GM18502 (cell line): ENCODE results near the gene TBX15.

Experiments
- ATAC-seq: cut with Tn5 transposase; IDR thresholded peaks from one replicate; pipeline ENCODE4 v1.9.1; 2021; ENCODE audit warnings: mild to moderate bottlenecking; ENCODE audit not compliant: unreplicated experiment, poor library complexity

TBX15 gene

GRCh38 chr1:118988186-118989005, at the start of gene TBX15:
TBX15 (minus strand) TSS chr1:118988343; CDS start chr1:118987795, 548 bp downstream.
- ATAC-seq = no peak

GRCh38 chr1:119034359-119034758, 46.2 kb upstream of the TBX15 start:
- ATAC-seq = no peak

GRCh38 chr1:119032986-119033385, 44.8 kb upstream of the TBX15 start:
- ATAC-seq = no peak

DNA sequence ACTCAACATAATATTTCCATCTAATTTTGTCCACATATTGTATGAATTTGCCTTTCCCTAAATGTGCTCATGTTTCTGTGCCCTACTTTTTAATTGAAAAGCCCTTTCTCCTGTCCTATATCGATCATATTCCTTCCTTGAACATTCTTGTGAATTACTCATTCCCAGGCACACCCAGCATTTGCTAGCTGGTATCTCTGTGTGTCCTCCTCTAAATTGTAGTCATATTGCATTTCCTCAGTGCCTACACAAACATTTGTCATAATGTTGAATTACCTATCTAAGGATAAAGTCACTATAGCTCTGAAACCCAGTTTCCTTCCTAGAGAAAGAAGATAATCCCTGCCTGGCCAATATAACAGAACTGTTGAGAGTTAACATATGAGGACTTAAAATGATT, 39.6 kb upstream of the TBX15 start:
- no peak for ATAC-seq

- no peak for ATAC-seq
These were observed 38.8 kb upstream of the TBX15 start for GRCh38 chr1:119026956-119027355.

GRCh38 chr1:119015547-119015946, 27.4 kb upstream of the TBX15 start:
- ATAC-seq = no peak

- ATAC-seq = no peak
These were observed 24.2 kb upstream of the TBX15 start for GRCh38 chr1:119012383-119012782.

- ATAC-seq = no peak
These were observed 23.6 kb upstream of the TBX15 start for GRCh38 chr1:119011706-119012105.

DNA sequence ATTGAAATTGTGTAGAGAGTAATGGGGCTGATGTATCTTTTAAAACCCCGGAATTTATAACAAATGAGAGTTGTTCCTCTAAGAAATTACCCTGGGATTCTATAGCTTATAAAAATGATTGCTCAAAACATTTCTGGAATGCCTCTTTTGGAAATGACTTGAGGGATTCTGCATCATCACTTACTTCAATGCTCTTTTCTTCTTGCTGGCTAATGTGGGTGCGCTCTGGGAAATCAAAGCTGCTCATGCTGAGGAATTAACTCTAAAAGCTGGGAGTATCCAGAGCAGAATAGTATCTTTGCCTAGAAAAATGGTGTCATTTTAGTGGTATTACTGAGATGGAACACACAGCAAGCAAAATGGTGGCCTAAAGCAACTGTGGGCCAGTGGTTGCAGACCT, 23.0 kb upstream of the TBX15 start:
- ATAC-seq = no peak

GRCh38 chr1:119010201-119010600, 22.1 kb upstream of the TBX15 start:
- no peak for ATAC-seq

DNA sequence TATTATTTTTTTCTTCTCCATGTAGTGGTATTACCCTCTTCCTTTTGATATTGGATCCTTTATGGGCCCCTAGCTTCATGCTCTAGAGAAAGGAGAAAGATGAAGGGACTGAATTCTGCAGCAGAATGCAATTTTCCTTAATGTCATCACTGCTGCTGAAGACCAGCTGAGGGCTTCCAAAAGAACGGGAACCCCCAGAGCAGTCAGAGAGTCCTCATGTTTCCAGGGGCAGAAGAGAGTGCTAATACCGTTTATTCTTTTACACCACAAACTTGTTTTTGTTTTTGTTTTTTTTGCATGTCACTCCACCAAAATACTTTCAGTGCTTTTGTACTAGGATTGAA, 21.1 kb upstream of the TBX15 start:
- no peak for ATAC-seq

DNA sequence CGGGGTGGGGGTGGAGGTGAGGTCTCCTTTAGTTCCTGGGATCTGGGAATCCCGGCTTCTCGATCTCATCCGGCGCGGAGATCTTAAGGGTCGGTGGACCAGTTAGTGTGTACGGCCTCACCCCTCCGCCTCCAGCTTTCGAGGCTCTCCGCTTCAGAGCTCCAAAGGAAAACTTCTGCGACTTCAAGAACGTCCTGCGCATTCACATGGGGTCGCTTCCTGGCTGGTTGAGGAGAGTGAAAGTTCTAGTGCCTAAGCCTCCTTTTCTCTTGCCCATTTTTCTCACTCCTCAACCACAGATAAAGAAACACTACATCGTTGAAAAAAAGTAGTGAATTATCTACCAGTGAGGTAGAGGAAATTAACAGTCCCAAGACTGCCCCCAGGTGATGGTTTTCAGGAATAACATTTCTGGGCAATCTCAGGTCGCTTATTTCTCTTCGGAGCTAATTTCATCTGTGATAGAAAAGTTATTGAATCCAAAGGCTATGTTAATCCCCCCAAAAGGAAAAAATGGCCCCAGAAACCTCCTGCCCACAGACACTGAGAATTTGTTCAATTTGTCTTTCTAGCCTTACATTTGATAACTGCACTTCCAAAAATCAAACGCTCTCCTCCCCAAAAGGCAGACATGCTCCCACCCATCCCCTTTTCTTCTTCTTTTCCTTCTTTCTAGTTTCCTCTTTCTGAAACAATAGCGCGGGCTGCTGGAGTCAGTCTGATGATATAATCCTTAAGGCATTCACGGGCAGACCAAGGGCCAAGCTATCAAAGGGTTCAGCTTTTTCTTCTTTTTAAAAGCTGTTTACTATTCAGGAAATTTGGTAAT, 20.6 kb upstream of the TBX15 start:
- peak; percentile 59 for ATAC-seq

DNA sequence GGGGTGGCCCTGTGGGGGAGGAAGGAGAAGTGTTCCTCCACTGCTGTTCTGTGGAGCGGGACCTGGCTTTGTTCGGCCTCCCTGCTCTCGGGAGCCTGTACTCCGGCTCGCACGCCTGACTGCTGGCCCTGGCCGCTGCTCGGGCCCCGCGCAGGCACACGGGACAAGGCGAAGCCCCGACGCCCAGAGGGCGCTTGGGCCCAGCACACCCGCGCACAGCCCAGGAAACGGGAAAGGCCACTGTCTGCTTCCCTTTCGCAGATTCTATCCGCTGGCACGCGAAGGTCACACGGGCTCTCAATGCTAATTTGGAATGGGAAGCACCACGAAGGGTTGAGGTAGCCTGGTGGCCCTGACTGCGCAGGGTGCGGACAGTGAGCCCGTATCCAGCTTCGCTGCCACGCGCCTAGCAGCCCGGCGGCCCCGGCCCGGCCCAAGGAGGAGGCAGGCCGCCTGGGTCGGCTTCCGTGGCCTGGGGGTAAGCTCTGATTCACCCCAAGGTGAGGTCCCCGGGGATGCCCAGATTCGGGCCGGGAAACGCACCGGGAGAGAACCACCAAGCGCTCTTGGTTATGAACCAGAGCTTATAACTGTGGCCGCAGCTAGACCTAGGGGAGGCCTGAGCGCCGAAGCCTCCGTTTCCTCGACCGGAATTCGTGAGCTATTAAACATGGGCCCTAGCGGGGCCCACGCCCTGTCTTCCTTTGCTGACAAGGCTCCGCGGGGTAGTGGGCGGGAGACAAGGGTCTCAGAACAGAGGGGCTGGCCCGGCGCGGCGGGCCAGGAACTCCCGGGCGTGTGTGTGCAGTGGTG, 19.7 kb upstream of the TBX15 start:
- no peak for ATAC-seq

DNA sequence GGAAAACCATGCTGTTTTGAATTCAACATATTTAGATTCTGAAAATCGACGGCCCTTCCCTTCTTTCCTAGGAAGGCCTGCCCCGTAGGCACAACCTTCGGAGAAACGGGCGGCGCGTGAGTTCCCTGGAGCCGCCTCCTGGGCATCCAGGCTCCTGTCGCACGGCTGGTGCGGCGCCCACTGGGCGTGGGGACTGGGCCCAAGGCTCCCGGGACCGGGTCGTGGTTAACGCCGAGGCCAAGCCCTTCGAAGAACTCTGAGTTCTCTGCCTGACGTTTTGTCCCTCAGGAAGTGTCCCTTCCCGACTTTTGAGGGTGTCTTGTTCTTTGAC, 19.2 kb upstream of the TBX15 start:
- ATAC-seq = no peak

- no peak for ATAC-seq
These were observed 18.5 kb upstream of the TBX15 start for GRCh38 chr1:119006406-119007279.

GRCh38 chr1:119005724-119006405, 17.7 kb upstream of the TBX15 start:
- ATAC-seq = no peak

DNA sequence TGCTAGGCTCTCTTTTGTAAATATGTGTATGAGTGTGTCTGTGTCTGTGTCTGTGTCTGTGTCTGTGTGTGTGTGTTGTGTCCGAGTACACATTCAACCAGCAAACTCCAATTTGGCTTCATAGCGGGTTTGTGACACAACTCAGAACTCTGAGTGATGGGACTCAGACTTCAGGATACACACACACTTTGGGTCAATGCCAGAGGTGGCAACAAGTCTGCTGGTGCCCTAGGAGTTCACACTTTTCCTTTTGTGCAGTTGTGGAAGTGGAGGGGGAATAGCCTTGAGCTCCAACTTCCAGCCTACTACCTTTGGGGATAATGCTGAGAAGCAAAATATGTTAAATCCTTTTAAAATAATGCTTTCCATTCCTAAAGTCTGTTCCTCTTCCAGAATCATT, 16.6 kb upstream of the TBX15 start:
- ATAC-seq = no peak

- no peak for ATAC-seq
These were observed 16.0 kb upstream of the TBX15 start for GRCh38 chr1:119004129-119004527.

DNA sequence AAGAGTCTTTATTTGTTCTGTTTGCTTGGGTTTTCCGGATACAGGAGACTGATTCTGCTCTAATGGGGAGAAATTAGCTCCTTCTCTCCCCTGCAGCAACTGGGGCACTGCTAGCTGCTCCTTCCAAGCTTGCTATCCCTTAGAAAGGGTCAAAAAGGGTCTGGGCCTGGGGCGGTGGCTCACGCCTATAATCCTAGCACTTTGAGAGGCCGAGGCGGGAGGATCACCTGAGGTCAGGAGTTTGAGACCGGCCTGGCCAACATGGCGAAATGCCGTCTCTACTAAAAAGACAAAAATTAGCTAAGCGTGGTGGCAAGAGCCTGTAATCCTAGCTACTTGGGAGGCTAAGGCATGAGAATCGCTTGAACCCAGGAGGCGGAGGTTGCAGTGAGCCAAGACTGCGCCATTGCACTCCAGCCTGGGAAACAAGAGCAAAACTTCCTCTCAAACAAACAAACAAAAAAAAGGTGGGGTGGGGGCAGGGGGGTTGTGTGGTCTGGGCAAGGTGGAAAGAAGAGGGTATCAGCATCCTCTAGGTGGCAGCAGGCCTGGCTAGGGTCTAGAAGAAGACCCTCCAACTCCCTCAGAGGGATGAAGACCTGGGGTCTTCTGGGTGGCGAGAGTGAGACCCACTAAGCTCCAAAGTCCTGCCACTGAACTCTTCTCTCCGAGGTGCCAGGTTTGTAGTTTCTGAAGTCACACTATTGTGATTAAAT, 15.4 kb upstream of the TBX15 start:
- ATAC-seq = no peak
